ENCODE results near the gene DBNL.

GRCh38 chr7:44101966-44102845 lies 57.7 kb downstream of the DBNL start:
- no peak for TF ChIP-seq CTCF (IDR thresholded peaks at IDR 0.05)
- TF ChIP-seq POLR2A (IDR thresholded peaks at IDR 0.05): no peak

Measured in testis (tissue), 2 donors.